HG03521 (cell line): ENCODE results near the gene ARF3.

ENCODE experiments used
- ATAC-seq: cut with Tn5 transposase; IDR thresholded peaks from one replicate; pipeline ENCODE4 v1.9.1; 2021; ENCODE audit warnings: mild to moderate bottlenecking, moderate library complexity; ENCODE audit not compliant: unreplicated experiment

The ARF3 gene

GRCh38 chr12:48957141-48958048, at the start of gene ARF3:
ARF3 (minus strand) TSS chr12:48957487; CDS start chr12:48941095, 16,392 bp downstream.
- ATAC-seq = peak; percentile 91

- no peak for ATAC-seq
Measured at GRCh38 chr12:49000346-49000745, 43.1 kb upstream of the ARF3 start.

GRCh38 chr12:48999371-49000131, 42.3 kb upstream of the ARF3 start, which contains the start of gene DDN:
DDN (minus strand) TSS chr12:48999375; CDS start chr12:48999287, 88 bp downstream.
- ATAC-seq = no peak

- no peak for ATAC-seq
Measured at GRCh38 chr12:48998497-48999353, 41.4 kb upstream of the ARF3 start.

GRCh38 chr12:48997719-48998496, 40.6 kb upstream of the ARF3 start:
- peak; percentile 37 for ATAC-seq

GRCh38 chr12:48996794-48997718, 39.8 kb upstream of the ARF3 start:
- no peak for ATAC-seq

- peak; percentile 29 for ATAC-seq
Measured at GRCh38 chr12:48995086-48995879, 38.0 kb upstream of the ARF3 start.

- no peak for ATAC-seq
Measured at GRCh38 chr12:48994224-48995085, 37.2 kb upstream of the ARF3 start.

- no peak for ATAC-seq
Measured at GRCh38 chr12:48993787-48994186, 36.5 kb upstream of the ARF3 start.

GRCh38 chr12:48991247-48992050, 34.2 kb upstream of the ARF3 start:
- no peak for ATAC-seq

GRCh38 chr12:48990552-48990951, 33.3 kb upstream of the ARF3 start:
- no peak for ATAC-seq

- ATAC-seq = no peak
Measured at GRCh38 chr12:48988030-48988649, 30.9 kb upstream of the ARF3 start.

- ATAC-seq = no peak
Measured at GRCh38 chr12:48986720-48987291, 29.5 kb upstream of the ARF3 start.

GRCh38 chr12:48985901-48986300, 28.6 kb upstream of the ARF3 start:
- no peak for ATAC-seq

- no peak for ATAC-seq
Measured at GRCh38 chr12:48985475-48985897, 28.2 kb upstream of the ARF3 start.
